ENCODE measurements around the gene ZFP2. TPM values are rescaled to one million over a fixed set of nuclear protein-coding genes. Genes with fewer than 3 reads are reported as not detected.
"Not testable (repeated sequence)": the region's sequence is repeated elsewhere in the genome, so short reads cannot be mapped to it uniquely, and the experiment has no call there.

Gene ZFP2
- 1 to 10 TPM; 4.6 to 8.1 (median 6.6) TPM for polyA plus RNA-seq (ENCODE audit: insufficient read depth in 1 of 5, insufficient read length in 5 of 5, low replicate concordance in 1 of 5)
- long read RNA-seq, donor 1 = 0 reads
- long read RNA-seq, donor 2 = 0 reads
- long read RNA-seq, donor 3, partial matches to known transcripts = 0 of 1 reads
- long read RNA-seq, donor 3, other reads (novel, unspliced or antisense) = 0 of 1 reads
- long read RNA-seq, donor 4 = 0 reads
- long read RNA-seq, donor 5, partial matches to known transcripts = 0 of 1 reads
- long read RNA-seq, donor 5, other reads (novel, unspliced or antisense) = 0 of 1 reads
- long read RNA-seq, donor 6 = 0 reads
- long read RNA-seq, donor 7, partial matches to known transcripts = 0 of 1 reads
- long read RNA-seq, donor 7, other reads (novel, unspliced or antisense) = 0 of 1 reads
- long read RNA-seq, donor 8 = 0 reads

DNA sequence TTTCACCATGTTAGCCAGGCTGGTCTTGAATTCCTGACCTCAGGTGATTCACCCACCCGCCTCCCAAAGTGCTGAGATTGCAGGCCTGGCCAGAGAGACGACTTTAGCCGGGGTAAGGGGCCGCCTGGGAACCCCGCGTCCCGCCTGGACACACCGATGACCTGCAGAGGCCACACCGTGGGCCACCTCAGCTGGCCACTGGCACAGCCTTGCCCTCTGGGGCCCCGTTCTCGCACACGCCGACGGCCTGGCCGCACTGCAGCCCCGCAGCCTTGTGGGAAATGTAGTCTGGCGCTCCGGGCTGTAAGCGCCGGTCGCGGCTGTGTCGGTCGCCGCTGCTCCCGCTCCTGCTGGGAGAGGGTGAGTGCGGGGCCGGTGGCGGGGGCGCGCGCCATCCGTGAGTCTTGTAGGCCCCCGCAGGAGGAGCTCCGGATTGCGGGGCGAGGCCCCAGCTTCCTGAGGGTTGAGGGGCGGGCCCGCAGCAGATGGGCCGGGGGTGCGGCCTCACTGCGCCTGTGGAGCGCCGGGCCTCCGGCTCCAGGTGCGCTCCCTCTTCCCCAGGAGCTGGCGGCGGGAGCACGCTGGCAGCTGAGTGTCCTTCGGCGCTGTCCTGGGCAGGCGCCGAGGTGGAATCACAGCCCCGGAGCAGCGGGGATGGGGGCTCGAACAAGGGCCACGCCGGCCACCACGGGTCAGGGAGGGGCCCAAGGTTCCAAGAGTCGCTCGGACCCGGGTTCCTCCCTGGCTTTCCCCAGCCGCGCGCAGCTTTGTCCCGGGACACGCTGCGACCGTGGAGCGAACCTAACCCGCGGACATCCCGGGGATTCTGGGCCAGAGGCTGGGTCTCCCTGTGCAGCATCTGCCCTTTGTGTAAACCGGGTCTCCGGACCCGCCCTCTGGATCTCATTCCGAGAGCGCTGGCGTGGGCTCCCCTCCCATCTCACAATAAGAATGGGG is at the start of gene ZFP2:
Gene ZFP2 (plus strand): TSS at position 299 of the 957 bp plus-strand sequence. CDS start 35,401 bp downstream, outside the sequence.
- peak; percentile 46 to 70 for DNase-seq

DNA sequence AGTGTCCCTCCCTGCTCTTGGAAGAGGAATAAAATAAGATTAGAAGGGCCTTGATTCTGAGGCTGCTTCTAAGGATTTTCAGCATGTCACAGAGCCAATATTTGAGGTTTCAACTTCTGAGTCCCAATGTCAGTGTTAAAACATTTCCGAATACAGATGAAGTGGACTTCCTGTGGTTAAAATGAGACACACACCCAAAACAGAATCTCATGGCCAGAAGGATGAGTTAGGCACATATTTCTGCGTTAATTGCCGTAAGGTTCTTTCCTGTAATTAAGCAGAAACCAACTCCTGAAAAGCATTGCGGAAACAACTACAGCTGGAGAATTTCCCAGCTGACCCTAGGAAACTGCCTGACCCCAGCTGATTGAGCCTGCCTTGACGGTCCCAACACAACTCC is 46.4 kb upstream of the ZFP2 start:
- DNase-seq = no peak

DNA sequence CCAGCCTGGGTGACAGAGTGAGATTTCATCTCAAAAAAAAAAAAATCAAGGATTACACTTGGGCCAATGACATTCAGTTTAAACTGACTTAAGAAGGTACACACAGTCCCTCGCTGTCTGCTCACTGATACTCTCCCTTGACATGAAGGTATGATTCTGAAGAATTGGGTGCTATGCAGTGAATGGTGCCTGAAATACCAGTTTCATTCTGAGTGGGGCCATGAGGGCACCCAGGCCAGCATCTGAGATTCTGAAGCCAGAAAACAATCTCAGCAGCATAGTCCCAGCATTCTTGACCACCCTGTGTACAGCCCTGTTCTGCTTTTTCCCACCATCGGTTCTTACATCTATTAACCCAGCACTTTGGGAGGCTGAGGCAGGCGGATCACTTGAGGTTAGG is 43.8 kb upstream of the ZFP2 start:
- DNase-seq = no peak

DNA sequence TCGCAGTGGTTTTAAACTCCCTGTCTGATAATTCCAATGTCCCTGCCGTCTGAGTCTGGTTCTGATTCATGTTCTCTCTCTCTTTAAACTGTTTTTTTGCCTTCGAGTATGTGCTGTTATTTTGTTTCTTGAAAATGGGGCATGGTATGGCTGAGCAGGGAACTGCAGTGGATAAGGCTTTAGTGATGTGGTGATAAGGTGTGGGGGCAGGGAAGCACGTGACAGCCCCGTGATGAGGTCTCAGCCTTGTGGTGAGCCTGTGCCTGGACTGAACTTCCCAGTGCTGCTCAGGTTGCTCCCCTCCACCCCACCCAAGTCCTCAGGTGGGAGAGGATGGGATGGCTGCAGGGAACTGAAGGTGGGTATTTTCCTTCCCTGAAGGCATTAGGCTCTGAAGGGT is 41.4 kb upstream of the ZFP2 start:
- no peak for DNase-seq

DNA sequence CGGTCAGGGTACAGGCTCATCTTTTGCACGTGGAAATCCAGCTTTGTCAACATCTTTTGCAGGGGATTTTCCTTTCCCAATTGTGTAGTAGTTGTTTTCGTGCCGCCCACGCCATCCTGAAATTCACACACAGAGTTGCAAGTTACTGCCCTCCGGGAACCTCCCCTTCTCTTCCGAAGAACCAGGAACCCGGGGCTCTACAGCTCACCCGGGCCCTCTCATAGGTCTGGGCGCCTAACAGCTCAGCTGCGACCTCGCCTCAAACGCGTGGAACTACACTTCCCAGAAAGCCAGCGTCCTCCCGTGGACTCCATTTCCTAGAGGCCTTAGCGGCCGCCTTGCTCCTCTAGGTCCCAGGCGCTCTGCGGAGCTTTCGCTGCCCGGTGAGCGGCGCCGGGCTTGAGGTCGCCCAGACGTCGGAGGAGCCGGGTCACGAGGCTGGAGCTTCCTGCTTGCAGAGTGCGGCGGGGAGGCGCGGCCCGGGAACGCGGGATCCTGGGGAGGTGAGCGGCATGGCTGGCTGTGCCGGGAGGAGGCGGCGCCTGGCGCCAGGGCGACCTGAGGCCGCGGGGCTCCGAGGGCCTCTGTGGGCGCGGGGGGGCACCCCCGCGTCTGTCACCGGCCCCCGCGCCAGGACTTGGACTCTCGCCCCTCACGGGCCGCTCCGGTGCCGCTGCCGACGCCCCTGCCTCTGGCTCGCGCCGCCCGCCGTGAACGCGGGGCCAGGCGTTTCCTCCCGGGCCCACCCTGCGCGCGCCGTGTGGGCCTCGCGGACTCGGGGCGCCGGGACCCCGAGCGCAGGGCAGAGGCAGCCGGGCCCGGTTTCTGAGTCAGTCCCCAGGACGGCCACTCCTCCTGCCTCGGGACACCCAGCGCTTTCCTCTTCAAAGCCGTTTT is 35.8 kb upstream of the ZFP2 start, which contains the start of gene ZNF354B:
Gene ZNF354B (plus strand): TSS at position 329 of the 897 bp plus-strand sequence. CDS start 1,095 bp downstream, outside the sequence.
- DNase-seq = peak; percentile 84 to 88

DNA sequence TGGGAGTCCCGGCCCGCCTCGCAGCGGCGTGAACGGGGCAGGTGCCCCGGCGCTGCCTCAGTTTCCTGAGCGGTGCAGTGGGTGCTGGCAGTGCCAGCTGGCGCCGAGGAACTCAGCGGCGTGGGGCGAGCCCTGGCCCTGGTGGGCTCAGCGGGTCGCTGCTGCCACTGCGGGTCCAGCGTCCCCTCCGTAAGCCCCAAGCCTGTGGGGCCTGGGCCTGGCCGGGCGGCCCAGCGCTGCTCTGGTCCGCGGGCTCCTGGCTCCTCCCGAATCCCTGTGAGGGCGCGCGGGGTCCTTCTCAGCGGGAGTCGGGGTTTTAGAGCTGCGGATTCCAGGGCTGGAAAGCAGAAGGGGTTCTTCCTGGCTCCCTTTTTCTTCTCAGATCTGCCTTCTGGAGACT is 35.1 kb upstream of the ZFP2 start:
- DNase-seq = not testable (repeated sequence)

DNA sequence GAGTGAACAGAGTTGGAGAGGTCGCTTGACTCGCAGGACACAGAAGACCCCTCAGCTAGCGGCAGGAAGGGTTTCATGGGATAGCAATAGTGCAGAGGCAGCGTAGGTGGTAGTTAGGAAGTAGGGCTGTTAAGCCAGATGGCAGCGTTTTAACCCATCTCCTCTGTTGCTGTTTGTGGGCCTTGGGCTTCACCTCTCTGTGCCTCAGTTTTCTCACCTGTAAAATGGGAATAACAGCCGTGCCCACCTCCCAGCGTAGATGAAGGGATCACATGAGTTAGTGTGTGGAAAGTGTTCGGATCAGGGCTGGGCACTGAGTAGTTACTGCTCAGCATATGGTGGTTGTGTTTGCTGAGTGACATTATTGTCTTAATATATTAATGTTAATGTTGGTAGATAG is 34.1 kb upstream of the ZFP2 start:
- DNase-seq = no peak

DNA sequence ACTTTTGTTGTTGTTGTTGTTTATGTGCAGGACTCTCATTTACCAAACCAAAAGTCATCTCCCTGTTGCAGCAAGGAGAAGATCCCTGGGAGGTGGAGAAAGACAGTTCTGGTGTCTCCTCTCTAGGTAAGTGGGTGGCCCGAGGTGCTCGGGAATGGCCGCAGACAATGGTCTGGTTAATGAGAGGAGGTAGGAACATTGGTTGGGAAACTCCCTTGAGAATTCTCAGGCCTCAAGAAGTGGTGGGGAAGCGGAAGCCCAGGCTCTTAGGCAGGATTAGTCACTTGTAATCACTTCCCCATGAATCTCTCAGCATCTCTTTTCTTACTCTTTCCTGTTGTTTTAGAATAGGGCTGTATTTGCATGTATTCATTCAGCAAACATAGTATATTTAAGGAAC is 28.8 kb upstream of the ZFP2 start:
- DNase-seq = no peak

DNA sequence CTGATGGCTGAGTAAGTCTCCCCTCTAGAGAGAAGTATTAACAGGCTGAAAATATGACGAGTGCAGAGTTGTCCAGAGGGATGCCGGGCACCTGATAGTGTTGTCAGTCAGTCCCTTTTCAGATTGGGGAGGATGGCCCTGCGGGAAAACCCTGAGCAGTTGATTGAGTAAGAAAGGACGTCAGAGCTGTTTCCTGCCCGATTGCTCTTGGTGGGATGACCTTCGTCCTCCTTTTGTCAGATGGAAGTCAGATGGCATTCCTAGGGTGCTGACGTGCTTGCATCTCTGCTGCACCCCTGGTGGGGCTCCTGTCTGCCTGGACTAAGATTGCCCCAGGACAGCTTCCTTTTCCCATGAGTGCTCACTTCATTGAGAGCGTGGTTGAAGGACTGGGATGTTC is 26.1 kb upstream of the ZFP2 start:
- DNase-seq = no peak

DNA sequence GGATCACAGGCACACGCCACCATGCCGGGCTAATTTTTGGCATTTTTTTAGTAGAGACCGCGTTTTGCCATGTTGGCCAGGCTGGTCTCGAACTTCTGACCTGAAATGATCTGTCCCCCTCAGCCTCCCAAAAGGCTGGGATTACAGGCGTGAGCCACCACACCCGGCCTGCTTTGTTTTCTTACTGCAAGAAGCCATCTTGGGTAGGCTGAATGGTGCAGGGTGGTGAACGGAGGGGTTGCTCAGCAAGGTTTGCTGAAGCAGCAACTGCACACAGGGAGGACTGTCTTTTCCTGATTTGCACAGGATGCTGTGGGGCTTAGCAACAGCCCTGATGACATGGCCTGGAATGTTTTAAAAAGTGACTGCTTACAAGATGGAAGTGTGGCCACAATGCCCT is 25.3 kb upstream of the ZFP2 start:
- no peak for DNase-seq

DNA sequence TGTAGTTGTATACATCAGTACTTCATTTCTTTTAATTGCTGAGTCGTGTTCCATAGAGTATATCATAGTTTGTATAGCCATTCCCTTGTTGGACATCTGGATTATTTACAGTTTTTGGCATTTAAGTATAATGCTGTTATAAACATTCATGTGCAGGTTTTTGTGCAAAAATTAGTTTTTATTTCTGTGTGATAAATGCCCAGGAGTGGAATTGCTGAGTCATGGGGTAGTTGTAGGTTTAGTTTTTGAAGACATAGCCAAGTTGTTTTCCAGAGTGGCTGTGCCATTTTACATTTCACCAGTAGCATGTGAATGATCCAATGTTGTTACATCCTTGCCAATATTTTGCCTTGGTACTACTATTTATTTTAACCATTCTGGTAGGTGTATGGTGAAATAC is 23.4 kb upstream of the ZFP2 start:
- no peak for DNase-seq

DNA sequence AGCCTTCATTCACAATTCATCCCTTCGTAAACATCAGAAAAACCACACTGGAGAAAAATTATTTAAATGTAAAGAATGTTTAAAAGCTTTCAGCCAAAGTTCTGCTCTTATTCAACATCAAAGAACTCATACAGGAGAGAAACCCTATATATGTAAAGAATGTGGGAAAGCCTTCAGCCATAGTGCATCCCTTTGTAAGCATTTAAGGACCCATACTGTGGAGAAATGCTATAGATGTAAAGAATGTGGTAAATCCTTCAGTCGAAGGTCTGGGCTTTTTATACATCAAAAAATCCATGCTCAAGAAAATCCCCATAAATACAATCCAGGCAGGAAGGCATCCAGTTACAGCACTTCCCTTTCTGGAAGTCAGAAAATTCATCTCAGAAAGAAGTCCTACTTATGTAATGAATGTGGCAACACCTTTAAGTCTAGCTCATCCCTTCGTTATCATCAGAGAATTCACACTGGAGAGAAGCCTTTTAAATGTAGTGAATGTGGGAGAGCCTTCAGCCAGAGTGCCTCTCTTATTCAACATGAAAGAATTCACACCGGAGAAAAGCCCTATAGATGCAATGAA is 12.5 kb upstream of the ZFP2 start:
- DNase-seq = not testable (repeated sequence)

DNA sequence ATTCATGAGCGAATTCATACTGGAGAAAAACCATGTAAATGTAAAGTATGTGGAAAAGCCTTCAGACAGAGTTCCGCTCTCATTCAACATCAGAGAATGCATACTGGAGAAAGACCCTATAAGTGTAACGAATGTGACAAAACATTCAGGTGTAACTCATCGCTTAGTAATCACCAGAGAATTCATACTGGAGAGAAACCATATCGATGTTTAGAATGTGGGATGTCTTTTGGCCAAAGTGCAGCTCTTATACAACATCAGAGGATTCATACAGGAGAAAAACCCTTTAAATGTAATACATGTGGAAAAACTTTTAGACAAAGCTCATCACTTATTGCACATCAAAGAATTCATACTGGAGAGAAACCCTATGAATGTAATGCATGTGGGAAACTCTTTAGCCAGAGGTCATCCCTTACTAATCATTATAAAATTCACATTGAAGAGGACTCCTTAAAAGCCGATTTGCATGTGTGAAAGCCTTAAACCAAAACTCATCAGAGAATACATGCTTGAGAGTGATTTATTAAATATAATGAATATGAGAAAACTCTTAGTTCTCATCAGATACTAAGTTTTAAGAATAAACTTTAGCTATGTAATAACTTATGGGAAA is 11.8 kb upstream of the ZFP2 start:
- no peak for DNase-seq

DNA sequence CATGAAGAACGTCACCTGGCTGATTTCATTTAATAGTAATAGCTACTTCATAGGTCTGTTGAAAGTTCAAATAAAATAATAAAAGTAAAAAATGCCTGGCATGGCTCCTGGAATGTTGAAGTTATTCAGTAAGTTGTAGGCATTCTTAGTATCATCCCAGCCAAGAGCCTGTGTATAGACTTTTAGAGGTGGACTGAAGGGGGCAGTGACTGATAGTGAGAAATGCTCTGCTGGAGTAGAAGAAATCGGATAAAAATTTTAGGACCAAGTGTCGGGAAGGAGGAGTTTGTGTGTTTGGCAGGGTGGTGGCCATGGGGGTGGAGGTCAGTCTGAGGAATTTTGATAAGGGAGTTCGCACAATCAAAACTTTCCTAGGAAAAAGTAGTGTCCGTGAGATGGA is 3.6 kb downstream of the ZFP2 start:
- DNase-seq = no peak

DNA sequence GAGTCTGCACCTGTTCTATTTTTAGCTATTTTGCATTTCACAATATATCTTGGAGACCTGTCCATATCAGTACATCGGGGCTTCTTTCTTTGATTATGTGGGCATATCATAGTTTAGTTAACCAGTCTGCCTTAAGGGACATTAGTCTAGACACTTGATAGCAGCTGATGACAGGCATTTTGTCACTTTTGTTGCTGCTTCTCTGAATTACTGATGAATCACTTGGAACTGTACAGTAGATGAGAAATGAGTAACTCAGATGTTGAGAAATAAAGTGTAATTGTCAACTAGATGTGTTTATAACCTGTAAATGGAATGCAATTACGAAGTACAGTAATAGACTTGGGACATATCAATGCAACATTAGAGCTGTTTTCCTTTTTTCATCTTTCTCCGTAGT is 7.1 kb downstream of the ZFP2 start:
- no peak for DNase-seq

DNA sequence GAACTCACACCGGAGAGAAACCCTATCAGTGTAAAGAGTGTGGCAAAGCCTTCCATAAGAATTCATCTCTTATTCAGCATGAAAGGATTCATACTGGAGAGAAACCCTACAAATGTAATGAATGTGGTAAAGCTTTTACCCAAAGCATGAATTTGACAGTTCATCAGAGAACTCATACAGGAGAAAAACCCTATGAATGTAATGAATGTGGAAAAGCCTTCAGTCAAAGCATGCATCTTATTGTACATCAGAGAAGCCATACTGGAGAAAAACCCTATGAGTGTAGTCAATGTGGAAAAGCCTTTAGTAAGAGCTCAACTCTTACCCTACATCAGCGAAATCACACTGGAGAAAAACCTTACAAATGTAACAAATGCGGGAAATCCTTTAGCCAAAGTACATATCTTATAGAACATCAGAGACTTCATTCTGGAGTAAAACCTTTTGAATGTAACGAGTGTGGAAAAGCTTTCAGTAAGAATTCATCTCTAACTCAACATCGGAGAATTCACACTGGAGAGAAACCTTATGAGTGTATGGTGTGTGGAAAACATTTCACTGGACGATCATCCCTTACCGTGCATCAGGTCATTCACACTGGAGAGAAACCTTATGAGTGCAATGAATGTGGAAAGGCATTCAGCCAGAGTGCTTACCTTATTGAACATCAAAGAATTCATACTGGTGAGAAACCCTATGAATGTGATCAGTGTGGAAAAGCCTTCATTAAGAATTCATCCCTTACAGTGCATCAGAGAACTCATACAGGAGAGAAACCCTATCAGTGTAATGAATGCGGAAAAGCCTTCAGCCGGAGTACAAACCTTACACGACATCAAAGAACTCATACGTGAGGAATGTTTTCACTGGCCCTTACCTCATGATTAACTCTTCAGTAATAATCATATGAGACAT is 36.4 kb downstream of the ZFP2 start:
- DNase-seq = no peak

DNA sequence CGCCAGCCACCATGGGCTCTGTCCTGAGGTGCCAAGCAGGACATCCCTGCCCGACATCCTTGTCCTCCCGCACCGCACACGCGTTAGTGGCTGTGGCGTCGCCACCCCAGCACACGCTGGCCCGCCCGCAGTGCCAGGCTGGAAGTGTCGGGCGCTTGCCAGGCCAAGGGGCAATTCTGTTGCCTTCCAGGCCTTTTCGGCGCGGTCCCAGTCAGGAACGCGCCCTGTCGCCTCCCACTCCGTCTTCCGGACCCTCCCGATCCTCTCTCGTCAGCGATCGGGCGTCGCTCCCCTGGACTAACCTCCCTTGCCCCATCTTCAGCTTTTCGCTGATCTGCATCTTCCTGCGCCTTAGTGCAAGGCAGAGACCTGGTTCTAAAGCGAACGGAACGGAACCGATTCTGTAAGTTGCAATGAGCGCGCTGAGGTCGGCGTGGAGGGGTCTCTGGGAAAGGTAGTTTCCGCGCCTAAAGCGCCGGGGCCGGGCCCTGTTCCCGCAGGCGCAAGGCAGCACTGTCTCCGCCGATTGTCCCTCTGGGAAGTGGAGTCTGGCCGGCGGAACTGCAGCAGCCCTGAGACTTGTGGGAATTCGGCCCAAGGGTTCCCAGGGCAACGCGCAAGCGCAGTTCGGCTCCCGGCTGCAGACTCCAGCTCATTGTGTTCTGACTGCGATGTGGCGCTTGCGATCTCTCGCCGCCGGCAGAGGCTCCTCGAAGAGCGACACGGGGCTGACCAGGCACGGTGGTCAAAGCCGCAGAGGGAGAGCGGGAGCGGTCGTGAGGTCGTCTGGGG is 45.1 kb downstream of the ZFP2 start, which contains the start of gene ZNF454:
Gene ZNF454 (plus strand): TSS at position 630 of the 792 bp plus-strand sequence. CDS start 1,594 bp downstream, outside the sequence.
- DNase-seq = peak; percentile 95 to 96

DNA sequence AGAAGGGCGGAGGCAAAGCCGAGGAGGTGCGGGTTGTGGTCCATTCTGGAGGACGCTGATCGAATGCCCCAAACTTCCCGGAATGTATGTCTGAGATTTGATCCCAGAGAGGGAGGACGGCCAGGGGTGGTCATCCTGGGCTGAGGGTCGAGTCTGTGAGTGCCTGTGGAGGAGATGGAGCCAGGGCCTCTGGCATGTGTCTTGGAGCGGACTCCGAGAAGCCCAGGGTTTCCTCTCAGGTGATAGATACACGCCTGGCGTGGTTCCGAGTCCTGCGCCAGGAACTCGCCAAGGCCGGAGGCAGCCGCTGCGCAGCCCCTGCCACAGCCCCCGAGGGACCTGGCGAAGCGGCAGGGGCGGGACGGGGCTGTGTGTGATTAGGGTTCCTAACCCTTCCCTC is 45.6 kb downstream of the ZFP2 start:
- no peak for DNase-seq

Measured in right lung (tissue), 10 donors.